Measurements from ENCODE around the gene PLXNC1.

- no peak for TF ChIP-seq GATA2 (IDR thresholded peaks at IDR 0.05; ENCODE audit: low read depth, low read length)
- TF ChIP-seq GATA3 (IDR thresholded peaks at IDR 0.05; ENCODE audit: low read depth, low read length), result no peak
Measured at GRCh38 chr12:94179723-94180122, 31.3 kb downstream of the PLXNC1 start.
